ENCODE measurements around the gene POLR1B. TPM values are rescaled to one million over a fixed set of nuclear protein-coding genes. Genes with fewer than 3 reads are reported as not detected.
A peak's percentile ranks its signal among the peaks of the same experiment; 100 is the strongest.
"Not testable (repeated sequence)": the region's sequence is repeated elsewhere in the genome, so short reads cannot be mapped to it uniquely, and the experiment has no call there.

The POLR1B gene
- total RNA-seq, 2 donors from 2014 or later, result 5.7 to 6.8 TPM

GRCh38 chr2:112500850-112501484 lies 41.3 kb upstream of the POLR1B start:
- H3K4me3 ChIP-seq; H3K4me1 ChIP-seq; H3K36me3 ChIP-seq; H3K27me3 ChIP-seq; H3K9me3 ChIP-seq; H3K27ac ChIP-seq; DNase-seq (ENCODE audit: low spot score): not testable (repeated sequence)
- peak in 1 of 2 donors; percentile 47 for TF ChIP-seq CTCF (IDR thresholded peaks at IDR 0.05)

- not testable (repeated sequence) for DNase-seq (ENCODE audit: low spot score); H3K27ac ChIP-seq; H3K27me3 ChIP-seq; H3K4me3 ChIP-seq; H3K36me3 ChIP-seq; H3K4me1 ChIP-seq; H3K9me3 ChIP-seq
Observed at GRCh38 chr2:112509239-112509998, 32.8 kb upstream of the POLR1B start.

- Histone ChIP-seq H3K4me3 (no peak overlapping the region), H3K9me3 (peaks cover 0 to 8% of the 10 kb centered on the region in 2 donors), H3K27me3 (no peaks in the 10 kb centered on the region), H3K27ac (no peak overlapping the region), H3K36me3 (peaks cover 32% of the 10 kb centered on the region), H3K4me1 (no peaks in the 10 kb centered on the region)
- no peak for TF ChIP-seq CTCF (IDR thresholded peaks at IDR 0.05)
- no peak for DNase-seq (ENCODE audit: low spot score)
Observed at GRCh38 chr2:112516801-112517200, 25.5 kb upstream of the POLR1B start.

- no peak overlapping the region for H3K27ac ChIP-seq
- no peak for DNase-seq (ENCODE audit: low spot score)
- H3K4me3 ChIP-seq, result no peak overlapping the region
- TF ChIP-seq CTCF (IDR thresholded peaks at IDR 0.05), result no peak
- H3K27me3 ChIP-seq, result no peaks in the 10 kb centered on the region
- H3K9me3 ChIP-seq, result peaks cover 0 to 8% of the 10 kb centered on the region in 2 donors
- H3K4me1 ChIP-seq, result no peaks in the 10 kb centered on the region
- H3K36me3 ChIP-seq, result peaks cover 34% of the 10 kb centered on the region
Observed at GRCh38 chr2:112518807-112519206, 23.5 kb upstream of the POLR1B start.

GRCh38 chr2:112519506-112519905 lies 22.8 kb upstream of the POLR1B start:
- Histone ChIP-seq H3K9me3 (peaks cover 0 to 8% of the 10 kb centered on the region in 2 donors), H3K4me1 (no peaks in the 10 kb centered on the region), H3K27ac (no peak overlapping the region), H3K27me3 (no peaks in the 10 kb centered on the region), H3K4me3 (no peak overlapping the region), H3K36me3 (peaks cover 34% of the 10 kb centered on the region)
- DNase-seq (ENCODE audit: low spot score), result no peak
- no peak for TF ChIP-seq CTCF (IDR thresholded peaks at IDR 0.05)

- no peak for DNase-seq (ENCODE audit: low spot score)
- peaks cover 0 to 3% of the 10 kb centered on the region in 2 donors for H3K9me3 ChIP-seq
- no peak overlapping the region for H3K27ac ChIP-seq
- no peak for TF ChIP-seq CTCF (IDR thresholded peaks at IDR 0.05)
- no peaks in the 10 kb centered on the region for H3K27me3 ChIP-seq
- no peak overlapping the region for H3K4me3 ChIP-seq
- H3K4me1 ChIP-seq, result no peaks in the 10 kb centered on the region
- H3K36me3 ChIP-seq, result peaks cover 27% of the 10 kb centered on the region
Observed at GRCh38 chr2:112520234-112520783, 22.0 kb upstream of the POLR1B start.
